SK-N-SH (cell line): Measurements from ENCODE around the gene MICU2. TPM values are rescaled to one million over a fixed set of nuclear protein-coding genes. Genes with fewer than 3 reads are reported as not detected.

ENCODE experiments used
- CTCF ChIA-PET: fragments of 300-600, 350-600 bp; formaldehyde crosslinking; extraction: SDS; loops from one replicate; lab custom pipeline; 2021; lab: Yijun Ruan, JAX
- POLR2A ChIA-PET: fragments of 350-600 bp; sonication (Branson Sonifier 250); formaldehyde crosslinking; extraction: SDS; loops from one replicate; lab custom pipeline; 2020; ENCODE audit warnings: antibody characterized with exemption, inconsistent platforms; lab: Yijun Ruan, JAX
- DNase-seq: peaks from one replicate; pipeline ENCODE4 v3.0.0; 2012
- H2AFZ ChIP-seq: fragments of 200-600 bp; sonication (generic); 2 replicates; pipeline ENCODE4 v1.8.1; 2016; ENCODE audit warnings: antibody characterized with exemption, mild to moderate bottlenecking, low read depth
- H3F3A ChIP-seq: fragments of 200-600 bp; sonication (generic); replicated peaks from 2 replicates; pipeline ENCODE3; 2016; ENCODE audit warnings: antibody characterized with exemption, mild to moderate bottlenecking; ENCODE audit not compliant: insufficient read depth
- H3K27ac ChIP-seq, 2 experiments: fragments of 200-500 bp in 1 of 2; fragments of 200-600 bp in 1 of 2; sonication (Bioruptor generic) in 1 of 2; sonication (generic), shearing (Covaris generic) in 1 of 2; 2 replicates each; pipeline versions ENCODE4 v1.5.1 to v1.6.1; 2014 to 2016; ENCODE audit warnings: low read depth in 2 of 2, inconsistent platforms in 1 of 2, low read length in 1 of 2, mild to moderate bottlenecking in 1 of 2, mixed read lengths in 1 of 2
- H3K27me3 ChIP-seq: fragments of 200-600 bp; sonication (generic), shearing (Covaris generic); 2 replicates; pipeline ENCODE4 v1.6.1; 2016; ENCODE audit warnings: mixed run types; ENCODE audit not compliant: insufficient read depth
- H3K36me3 ChIP-seq, 2 experiments: fragments of 200-500 bp in 1 of 2; fragments of 200-600 bp in 1 of 2; sonication (Bioruptor generic) in 1 of 2; sonication (generic) in 1 of 2; replicated peaks in 1 of 2; 2 replicates each; pipeline versions ENCODE3 to v1.5.1; 2014 to 2016; ENCODE audit warnings: low read length in 1 of 2, mild to moderate bottlenecking in 1 of 2; ENCODE audit not compliant: insufficient read depth in 2 of 2, control insufficient read depth in 1 of 2
- H3K4me1 ChIP-seq, 2 experiments: fragments of 200-500 bp in 1 of 2; fragments of 200-600 bp in 1 of 2; sonication (Bioruptor generic) in 1 of 2; sonication (generic), shearing (Covaris generic) in 1 of 2; 2 replicates each; pipeline versions ENCODE4 v1.5.1 to v1.6.1; 2014 to 2016; ENCODE audit warnings: low read depth in 1 of 2, low read length in 1 of 2, mixed run types in 1 of 2; ENCODE audit not compliant: insufficient read depth in 2 of 2, control insufficient read depth in 1 of 2
- H3K4me2 ChIP-seq: fragments of 200-600 bp; sonication (generic), shearing (Covaris generic); 2 replicates; pipeline ENCODE4 v1.6.1; 2017; ENCODE audit warnings: mixed run types
- H3K4me3 ChIP-seq, 2 experiments: fragments of 200-500 bp in 1 of 2; fragments of 200-600 bp in 1 of 2; sonication (Bioruptor generic) in 1 of 2; sonication (generic), shearing (Covaris generic) in 1 of 2; 2 replicates each; pipeline versions ENCODE4 v1.5.1 to v1.8.1; 2014 to 2016; ENCODE audit warnings: low read depth in 2 of 2, inconsistent platforms in 1 of 2, low read length in 1 of 2, mild to moderate bottlenecking in 1 of 2, mixed read lengths in 1 of 2, moderate library complexity in 1 of 2
- H3K79me2 ChIP-seq: fragments of 200-600 bp; sonication (generic); 2 replicates; pipeline ENCODE4 v1.8.1; 2017; ENCODE audit warnings: mild to moderate bottlenecking; ENCODE audit not compliant: insufficient read depth
- H3K9ac ChIP-seq: fragments of 200-600 bp; sonication (generic); 2 replicates; pipeline ENCODE4 v1.6.1; 2017; ENCODE audit warnings: mixed run types
- H3K9me2 ChIP-seq: fragments of 200-600 bp; sonication (generic); 2 replicates; pipeline ENCODE4 v1.6.1; 2017; ENCODE audit warnings: mixed run types
- H3K9me3 ChIP-seq: fragments of 200-600 bp; sonication (generic); 2 replicates; pipeline ENCODE4 v1.6.1; 2017; ENCODE audit warnings: mixed run types, mild to moderate bottlenecking, moderate library complexity
- H4K20me1 ChIP-seq: fragments of 200-600 bp; sonication (generic); 2 replicates; pipeline ENCODE4 v1.6.1; 2017; ENCODE audit warnings: mild to moderate bottlenecking, mixed run types; ENCODE audit not compliant: insufficient read depth
- CHD2 ChIP-seq: fragments of 150-350 bp; IDR thresholded peaks from 2 replicates; pipeline ENCODE4 v1.6.1; 2018; ENCODE audit warnings: low read length; ENCODE audit not compliant: partially characterized antibody
- CTCF ChIP-seq: fragments of 200-600 bp; sonication (generic); IDR thresholded peaks from 2 replicates; pipeline ENCODE4 v1.6.1; 2017; ENCODE audit warnings: antibody characterized with exemption, mild to moderate bottlenecking, moderate library complexity
- ELF1 ChIP-seq: IDR thresholded peaks from 2 replicates; pipeline ENCODE4 v1.4.0; 2012
- EP300 ChIP-seq, 2 experiments: IDR thresholded peaks; 2 replicates each; pipeline versions ENCODE4 v1.4.0 to v1.6.1; 2012; ENCODE audit warnings: borderline replicate concordance in 1 of 2, low read depth in 1 of 2, low read length in 1 of 2
- FOXJ3 ChIP-seq: sonication (generic); formaldehyde crosslinking; IDR thresholded peaks from 2 replicates; pipeline ENCODE4 v1.5.1; 2020; ENCODE audit warnings: mild to moderate bottlenecking, missing genetic modification reagents
- FOXM1 ChIP-seq: IDR thresholded peaks from 2 replicates; pipeline ENCODE4 v1.4.0; 2012; ENCODE audit warnings: low read depth, mild to moderate bottlenecking
- GATA2 ChIP-seq: sonication (generic); formaldehyde crosslinking; IDR thresholded peaks from 2 replicates; pipeline ENCODE4 v1.5.0; 2020; ENCODE audit warnings: mild to moderate bottlenecking, missing genetic modification reagents
- IRF3 ChIP-seq: fragments of 150-350 bp; IDR thresholded peaks from 2 replicates; pipeline ENCODE4 v1.6.1; 2016; ENCODE audit warnings: mild to moderate bottlenecking, low read depth, low read length
- MEF2A ChIP-seq: IDR thresholded peaks from 2 replicates; pipeline ENCODE4 v1.4.0; 2012; ENCODE audit warnings: low read depth, borderline replicate concordance
- MXI1 ChIP-seq: IDR thresholded peaks from 2 replicates; pipeline ENCODE4 v1.6.1; 2012; ENCODE audit warnings: mild to moderate bottlenecking, low read depth, low read length, improper control_type of control experiment
- NRF1 ChIP-seq: IDR thresholded peaks from 2 replicates; pipeline ENCODE4 v1.6.1; 2012; ENCODE audit warnings: low read depth, mild to moderate bottlenecking, low read length
- POLR2AphosphoS5 ChIP-seq: IDR thresholded peaks from 2 replicates; pipeline ENCODE4 v1.6.1; 2012; ENCODE audit warnings: low read depth, low read length
- RAD21 ChIP-seq: IDR thresholded peaks from 2 replicates; pipeline ENCODE4 v1.6.1; 2012; ENCODE audit warnings: mild to moderate bottlenecking, low read length
- RCOR1 ChIP-seq: fragments of 150-350 bp; IDR thresholded peaks from 2 replicates; pipeline ENCODE4 v1.6.1; 2017; ENCODE audit warnings: antibody characterized with exemption, low read length
- RFX5 ChIP-seq: IDR thresholded peaks from 2 replicates; pipeline ENCODE4 v1.6.1; 2012; ENCODE audit warnings: mild to moderate bottlenecking, improper control_type of control experiment, low read length
- RXRA ChIP-seq: IDR thresholded peaks from 2 replicates; pipeline ENCODE4 v1.4.0; 2012; ENCODE audit warnings: low read depth, mild to moderate bottlenecking, borderline replicate concordance
- SIN3A ChIP-seq: IDR thresholded peaks from 2 replicates; pipeline ENCODE4 v1.6.1; 2012; ENCODE audit warnings: low read depth, mild to moderate bottlenecking, low read length, moderate library complexity, borderline replicate concordance
- TAF1 ChIP-seq: IDR thresholded peaks from 2 replicates; pipeline ENCODE4 v1.6.1; 2012; ENCODE audit warnings: low read depth, mild to moderate bottlenecking, low read length, moderate library complexity, borderline replicate concordance
- WGBS: methylation state at CpG from one replicate; pipeline ENCODE4 v1.1.6; 2017; ENCODE audit warnings: low lambda C conversion rate; 5-methylcytosine and 5-hydroxymethylcytosine counted together
- polyA plus RNA-seq, 3 experiments: library from polyadenylated mRNA; depleted of rRNA; stranded (reverse); fragments of >200 nt; gene quantifications; 2 replicates each; pipeline ENCODE4 v1.2.3, GENCODE V29; 2012
- TF ChIP-seq, protein P1 (sequence below): IDR thresholded peaks from 2 replicates; pipeline ENCODE4 v1.4.0; 2012; ENCODE audit warnings: low read depth, borderline replicate concordance
- TF ChIP-seq, protein P2 (sequence below): IDR thresholded peaks from 2 replicates; pipeline ENCODE4; 2012
- TF ChIP-seq, protein P3 (sequence below): fragments of 150-350 bp; IDR thresholded peaks from 2 replicates; pipeline ENCODE4 v1.6.1; 2017; ENCODE audit warnings: antibody characterized with exemption, low read length, low read depth, borderline replicate concordance

The MICU2 gene
- polyA plus RNA-seq, 1 of the 3 experiments (the other 2 are of a cell fraction), result 46.4 TPM

- no peak for TF ChIP-seq FOXM1
- TF ChIP-seq IRF3, result no peak
- TF ChIP-seq FOXJ3 (CRISPR knock-in tag), result no peak
- no peak for TF ChIP-seq MXI1
- no peak for TF ChIP-seq RCOR1
These were observed 157.3 kb downstream of the MICU2 start (continued) for GRCh38 chr13:21446656-21447055.

DNA sequence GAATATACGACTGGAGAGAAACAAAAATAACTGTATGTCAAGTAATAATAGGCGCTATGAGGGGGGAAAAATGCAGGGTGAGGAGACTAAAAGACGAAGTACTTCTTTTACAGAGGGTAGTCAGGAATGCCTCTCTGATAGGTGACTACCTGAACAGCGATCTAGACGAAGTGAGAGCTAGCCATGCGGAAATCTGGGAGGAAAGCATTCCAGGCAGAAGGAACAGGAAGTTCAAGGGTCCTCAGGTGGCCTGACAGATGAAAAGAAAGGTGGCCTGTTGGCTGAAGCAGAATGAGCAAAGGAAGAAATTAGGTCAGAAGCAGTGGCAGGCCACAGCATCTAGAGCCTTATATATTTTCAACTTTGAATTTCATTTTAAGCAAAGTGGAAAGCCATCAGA, 158.2 kb downstream of the MICU2 start:
- Histone ChIP-seq H3K27ac (no peak overlapping the region), H3K9me3 (no peaks in the 10 kb centered on the region), H3K4me1 (no peaks in the 10 kb centered on the region), H3K4me2 (no peak overlapping the region), H4K20me1 (peaks cover 3% of the 10 kb centered on the region; the same call in 1 of the 2 replicates), H3K9me2 (no peaks in the 10 kb centered on the region), H3K79me2 (peaks cover 66% of the 10 kb centered on the region), H2AFZ (no peak overlapping the region), H3K27me3 (no peaks in the 10 kb centered on the region), H3K4me3 (no peak overlapping the region), H3K36me3 (no peaks in the 10 kb centered on the region), H3F3A (no peaks in the 10 kb centered on the region), H3K9ac (no peak overlapping the region)
- ChIA-PET CTCF (interaction anchor here (1.6 kb wide), 1 partner anchor 10 kb away, joined by 4 read pairs; no protein-coding TSS in a partner anchor), POLR2A (no interaction called here)
- DNase-seq, result no peak
- no peak for TF ChIP-seq GATA2 (CRISPR knock-in tag)
- TF ChIP-seq RAD21, result no peak
- TF ChIP-seq MEF2A, result no peak
- TF ChIP-seq ELF1, result no peak
- TF ChIP-seq POLR2AphosphoS5, result no peak
- TF ChIP-seq, protein P1, sequence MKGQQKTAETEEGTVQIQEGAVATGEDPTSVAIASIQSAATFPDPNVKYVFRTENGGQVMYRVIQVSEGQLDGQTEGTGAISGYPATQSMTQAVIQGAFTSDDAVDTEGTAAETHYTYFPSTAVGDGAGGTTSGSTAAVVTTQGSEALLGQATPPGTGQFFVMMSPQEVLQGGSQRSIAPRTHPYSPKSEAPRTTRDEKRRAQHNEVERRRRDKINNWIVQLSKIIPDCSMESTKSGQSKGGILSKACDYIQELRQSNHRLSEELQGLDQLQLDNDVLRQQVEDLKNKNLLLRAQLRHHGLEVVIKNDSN, result no peak
- TF ChIP-seq RCOR1, result no peak
- no peak for TF ChIP-seq NRF1
- no peak for TF ChIP-seq CHD2
- no peak for TF ChIP-seq RXRA
- no peak for TF ChIP-seq RFX5
- TF ChIP-seq, protein P2, sequence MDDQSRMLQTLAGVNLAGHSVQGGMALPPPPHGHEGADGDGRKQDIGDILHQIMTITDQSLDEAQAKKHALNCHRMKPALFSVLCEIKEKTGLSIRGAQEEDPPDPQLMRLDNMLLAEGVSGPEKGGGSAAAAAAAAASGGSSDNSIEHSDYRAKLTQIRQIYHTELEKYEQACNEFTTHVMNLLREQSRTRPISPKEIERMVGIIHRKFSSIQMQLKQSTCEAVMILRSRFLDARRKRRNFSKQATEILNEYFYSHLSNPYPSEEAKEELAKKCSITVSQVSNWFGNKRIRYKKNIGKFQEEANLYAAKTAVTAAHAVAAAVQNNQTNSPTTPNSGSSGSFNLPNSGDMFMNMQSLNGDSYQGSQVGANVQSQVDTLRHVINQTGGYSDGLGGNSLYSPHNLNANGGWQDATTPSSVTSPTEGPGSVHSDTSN, result no peak
- TF ChIP-seq EP300 (IDR thresholded peaks at IDR 0.05; ENCODE audit: borderline replicate concordance in 1 of 2, low read depth in 1 of 2, low read length in 1 of 2), result no peak
- TF ChIP-seq, protein P3, sequence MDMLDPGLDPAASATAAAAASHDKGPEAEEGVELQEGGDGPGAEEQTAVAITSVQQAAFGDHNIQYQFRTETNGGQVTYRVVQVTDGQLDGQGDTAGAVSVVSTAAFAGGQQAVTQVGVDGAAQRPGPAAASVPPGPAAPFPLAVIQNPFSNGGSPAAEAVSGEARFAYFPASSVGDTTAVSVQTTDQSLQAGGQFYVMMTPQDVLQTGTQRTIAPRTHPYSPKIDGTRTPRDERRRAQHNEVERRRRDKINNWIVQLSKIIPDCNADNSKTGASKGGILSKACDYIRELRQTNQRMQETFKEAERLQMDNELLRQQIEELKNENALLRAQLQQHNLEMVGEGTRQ, result no peak
- TF ChIP-seq TAF1, result no peak
- TF ChIP-seq SIN3A, result no peak
- no peak for TF ChIP-seq CTCF
- 93% methylated on average over 6 of the region's 6 CpGs for WGBS
